Tibial artery (tissue), 4 donors: ENCODE data around the gene SPACA4.

Experiments used
- DNase-seq, 2 donors: peaks; one replicate each; pipeline ENCODE4 v3.0.0-alpha.2; 2019
- H3K27ac ChIP-seq, 2 donors: fragments of 200-600 bp; sonication (generic) in 1 of 2; 1 replicate in 1 of 2; 2 replicates in 1 of 2; pipeline ENCODE4 v1.5.1; 2018 to 2019; ENCODE audit warnings: mild to moderate bottlenecking in 1 of 2
- H3K27me3 ChIP-seq, 2 donors: fragments of 200-600 bp; sonication (generic) in 1 of 2; one replicate each; pipeline versions ENCODE4 v1.5.1 to v1.6.0; 2016 to 2019
- H3K36me3 ChIP-seq, 3 donors: fragments of 200-600 bp; sonication (generic) in 2 of 3; one replicate each; pipeline ENCODE4 v1.5.1; 2016 to 2019; ENCODE audit warnings: mild to moderate bottlenecking in 2 of 3
- H3K4me1 ChIP-seq, 4 donors: fragments of 200-600 bp; sonication (generic) in 2 of 4; 1 replicate in 3 of 4; 2 replicates in 1 of 4; pipeline ENCODE4 v1.5.1; 2016 to 2019
- H3K4me3 ChIP-seq, 2 donors: fragments of 200-600 bp; sonication (generic) in 1 of 2; 1 replicate in 1 of 2; 2 replicates in 1 of 2; pipeline ENCODE4 v1.5.1; 2018 to 2019; ENCODE audit warnings: mild to moderate bottlenecking in 2 of 2
- H3K9me3 ChIP-seq, 3 donors: fragments of 200-600 bp; sonication (generic) in 1 of 3; one replicate each; pipeline ENCODE4 v1.5.1; 2016 to 2019
- intact Hi-C: fragments of 100-400 bp; cut with DNase I; formaldehyde crosslinking; loops from one replicate; pipeline ENCODE4 v1.15.0; 2023; ENCODE audit warnings: low total_unique reads
- TF ChIP-seq, protein P1 (sequence below), 2 experiments: fragments of 200-600 bp in 1 of 2; fragments of 450-650 bp in 1 of 2; IDR thresholded peaks; one replicate each; pipeline ENCODE4 v1.5.1; 2017 to 2019; ENCODE audit warnings: antibody characterized with exemption in 2 of 2, mild to moderate bottlenecking in 1 of 2, moderate library complexity in 1 of 2

The SPACA4 gene

DNA sequence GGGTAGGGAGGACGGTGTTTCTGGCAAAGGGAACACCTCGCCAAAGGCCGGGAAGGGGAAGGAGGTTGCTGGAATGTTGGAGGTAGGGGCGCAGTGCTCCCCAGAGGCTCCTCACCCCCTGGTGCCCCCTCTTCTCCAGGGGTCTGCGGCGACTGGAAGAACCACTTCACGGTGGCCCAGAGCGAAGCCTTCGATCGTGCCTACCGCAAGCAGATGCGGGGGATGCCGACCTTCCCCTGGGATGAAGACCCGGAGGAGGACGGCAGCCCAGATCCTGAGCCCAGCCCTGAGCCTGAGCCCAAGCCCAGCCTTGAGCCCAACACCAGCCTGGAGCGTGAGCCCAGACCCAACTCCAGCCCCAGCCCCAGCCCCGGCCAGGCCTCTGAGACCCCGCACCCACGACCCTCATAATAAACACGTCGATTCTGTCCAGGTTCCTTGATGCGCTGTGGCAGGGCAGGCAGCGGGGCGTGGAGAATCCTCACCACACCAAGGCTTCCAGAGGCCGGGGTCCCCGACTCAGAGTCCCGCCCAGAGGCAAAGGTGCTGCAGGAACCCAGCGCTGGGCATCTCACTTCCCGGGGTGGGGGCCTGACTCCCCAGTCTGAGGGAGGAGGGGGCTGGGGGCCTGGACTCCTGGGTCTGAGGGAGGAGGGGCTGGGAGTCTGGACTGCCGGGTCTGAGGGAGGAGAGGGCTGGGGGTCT is 7.4 kb upstream of the SPACA4 start:
- intact Hi-C loops, result no loop called here
- DNase-seq, result no peak
- Histone ChIP-seq H3K9me3 (no peaks in the 10 kb centered on the region), H3K27me3 (peaks cover 0 to 50% of the 10 kb centered on the region in 2 donors), H3K36me3 (no peaks in the 10 kb centered on the region), H3K4me3 (no peak overlapping the region), H3K27ac (no peak overlapping the region), H3K4me1 (no peaks in the 10 kb centered on the region)
- TF ChIP-seq, protein P1, sequence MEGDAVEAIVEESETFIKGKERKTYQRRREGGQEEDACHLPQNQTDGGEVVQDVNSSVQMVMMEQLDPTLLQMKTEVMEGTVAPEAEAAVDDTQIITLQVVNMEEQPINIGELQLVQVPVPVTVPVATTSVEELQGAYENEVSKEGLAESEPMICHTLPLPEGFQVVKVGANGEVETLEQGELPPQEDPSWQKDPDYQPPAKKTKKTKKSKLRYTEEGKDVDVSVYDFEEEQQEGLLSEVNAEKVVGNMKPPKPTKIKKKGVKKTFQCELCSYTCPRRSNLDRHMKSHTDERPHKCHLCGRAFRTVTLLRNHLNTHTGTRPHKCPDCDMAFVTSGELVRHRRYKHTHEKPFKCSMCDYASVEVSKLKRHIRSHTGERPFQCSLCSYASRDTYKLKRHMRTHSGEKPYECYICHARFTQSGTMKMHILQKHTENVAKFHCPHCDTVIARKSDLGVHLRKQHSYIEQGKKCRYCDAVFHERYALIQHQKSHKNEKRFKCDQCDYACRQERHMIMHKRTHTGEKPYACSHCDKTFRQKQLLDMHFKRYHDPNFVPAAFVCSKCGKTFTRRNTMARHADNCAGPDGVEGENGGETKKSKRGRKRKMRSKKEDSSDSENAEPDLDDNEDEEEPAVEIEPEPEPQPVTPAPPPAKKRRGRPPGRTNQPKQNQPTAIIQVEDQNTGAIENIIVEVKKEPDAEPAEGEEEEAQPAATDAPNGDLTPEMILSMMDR (IDR thresholded peaks at IDR 0.05), result no peak

DNA sequence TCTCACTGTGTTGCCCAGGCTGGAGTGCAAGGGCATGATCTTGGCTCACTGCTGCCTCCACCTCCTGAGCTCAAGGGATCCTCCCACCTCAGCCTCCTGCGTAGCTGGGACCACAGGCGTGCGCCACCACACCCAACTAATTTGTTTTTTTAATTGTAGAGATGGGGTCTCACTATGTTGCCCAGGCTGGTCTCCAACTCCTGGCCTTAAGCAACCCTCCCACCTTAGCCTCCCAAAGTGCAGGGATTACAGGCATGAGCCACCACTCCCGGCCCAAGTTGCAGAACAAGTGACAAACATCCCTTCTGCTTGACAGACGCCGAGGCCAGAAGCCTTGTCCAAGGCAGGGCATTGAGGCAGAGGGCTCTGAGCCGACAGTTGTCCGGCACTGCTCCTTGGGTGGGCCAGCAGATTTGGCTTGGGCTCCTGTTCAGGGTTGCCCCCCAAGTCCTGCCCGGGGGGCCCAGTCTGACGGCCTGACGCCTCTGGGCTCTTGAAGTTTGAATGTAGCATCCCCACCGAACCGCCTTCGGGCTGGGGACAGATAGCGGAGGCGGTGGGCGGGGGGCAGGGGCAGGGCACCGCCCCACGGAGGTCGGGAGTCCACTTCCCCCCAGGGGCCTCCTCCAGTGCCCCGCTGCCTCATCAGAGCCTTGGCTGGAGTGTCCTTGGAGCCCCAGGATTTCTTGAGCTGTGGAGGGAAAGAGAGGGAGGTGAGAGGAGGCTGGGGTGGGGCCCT is 5.7 kb upstream of the SPACA4 start:
- TF ChIP-seq, protein P1 (IDR thresholded peaks at IDR 0.05), result no peak
- H3K27me3 ChIP-seq, result peaks cover 0 to 50% of the 10 kb centered on the region in 2 donors
- H3K9me3 ChIP-seq, result no peaks in the 10 kb centered on the region
- intact Hi-C loops, result no loop called here
- H3K27ac ChIP-seq, result no peak overlapping the region
- H3K4me1 ChIP-seq, result no peaks in the 10 kb centered on the region
- no peak for DNase-seq
- H3K4me3 ChIP-seq, result no peak overlapping the region
- no peaks in the 10 kb centered on the region for H3K36me3 ChIP-seq

DNA sequence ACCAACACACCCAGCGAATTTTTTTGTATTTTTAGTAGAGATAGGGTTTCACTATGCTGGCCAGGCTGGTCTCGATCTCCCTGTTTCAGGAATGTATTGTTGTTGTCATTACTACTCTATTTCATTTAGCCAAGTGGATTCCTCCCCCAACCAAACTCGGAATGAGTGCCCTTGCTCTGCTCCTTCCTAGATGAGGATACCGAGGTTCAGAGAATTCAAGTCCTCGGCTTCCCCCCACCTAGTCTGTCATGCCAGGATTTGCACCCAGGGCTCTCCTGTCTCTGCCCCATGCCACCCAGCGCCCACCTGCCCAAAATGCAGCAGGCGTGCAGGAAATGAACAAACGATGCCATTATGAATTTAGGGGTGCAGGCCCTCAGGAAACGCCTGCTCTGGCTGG is 3.5 kb upstream of the SPACA4 start:
- Histone ChIP-seq H3K27me3 (peaks cover 0 to 34% of the 10 kb centered on the region in 2 donors), H3K36me3 (no peaks in the 10 kb centered on the region), H3K4me1 (no peaks in the 10 kb centered on the region), H3K4me3 (no peak overlapping the region), H3K27ac (no peak overlapping the region), H3K9me3 (no peaks in the 10 kb centered on the region)
- intact Hi-C loops, result no loop called here
- no peak for DNase-seq
- TF ChIP-seq, protein P1 (IDR thresholded peaks at IDR 0.05), result no peak

DNA sequence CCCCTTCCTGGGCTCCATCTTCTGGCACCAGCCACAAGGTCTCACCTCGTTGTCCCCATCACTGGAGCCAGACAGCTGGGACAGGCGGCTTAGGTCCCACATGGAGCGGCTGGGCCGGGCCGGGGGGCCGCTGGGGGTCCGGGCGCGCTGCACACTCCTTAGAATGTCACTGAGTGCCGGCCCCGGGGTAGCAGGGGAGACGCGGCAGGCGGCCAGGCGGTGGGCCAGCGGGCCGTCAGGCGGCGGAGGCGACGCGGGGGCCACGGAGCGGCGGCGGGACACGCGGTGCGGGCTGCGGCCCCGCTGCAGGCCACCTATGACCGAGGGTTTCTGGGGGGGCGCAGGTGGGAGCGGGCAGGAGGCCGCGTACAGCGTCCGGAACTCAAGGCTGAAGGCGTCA is 3.1 kb upstream of the SPACA4 start:
- intact Hi-C loops, result no loop called here
- Histone ChIP-seq H3K36me3 (no peaks in the 10 kb centered on the region), H3K27me3 (peaks cover 0 to 29% of the 10 kb centered on the region in 2 donors), H3K9me3 (no peaks in the 10 kb centered on the region), H3K4me3 (no peak overlapping the region), H3K4me1 (no peaks in the 10 kb centered on the region), H3K27ac (no peak overlapping the region)
- no peak for DNase-seq
- TF ChIP-seq, protein P1 (IDR thresholded peaks at IDR 0.05), result no peak

DNA sequence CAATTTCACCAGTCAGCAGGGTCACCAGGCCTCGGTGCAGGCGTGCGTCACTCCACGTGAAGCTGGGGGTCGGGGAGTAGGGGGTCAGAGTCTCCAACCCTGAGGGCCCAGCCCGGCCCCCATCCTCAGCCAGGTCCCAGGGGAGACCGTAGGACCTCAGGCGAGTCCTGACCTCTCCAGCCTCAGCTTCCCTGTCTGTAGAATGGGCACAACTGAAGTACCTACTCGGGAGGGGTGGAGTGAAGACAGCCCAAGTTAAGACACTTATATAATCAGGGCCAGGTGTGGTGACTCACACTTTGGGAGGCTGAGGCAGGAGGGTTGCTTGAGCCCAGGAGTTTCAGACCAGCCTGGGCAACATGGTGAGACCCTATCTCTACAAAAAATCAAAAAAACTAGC is 2.7 kb upstream of the SPACA4 start:
- no peak overlapping the region for H3K4me3 ChIP-seq
- H3K27me3 ChIP-seq, result peaks cover 0 to 25% of the 10 kb centered on the region in 2 donors
- no peaks in the 10 kb centered on the region for H3K4me1 ChIP-seq
- intact Hi-C loops, result no loop called here
- DNase-seq, result no peak
- H3K9me3 ChIP-seq, result no peaks in the 10 kb centered on the region
- TF ChIP-seq, protein P1 (IDR thresholded peaks at IDR 0.05), result no peak
- H3K27ac ChIP-seq, result no peak overlapping the region
- H3K36me3 ChIP-seq, result no peaks in the 10 kb centered on the region
